HG02938 (cell line): ENCODE results near the gene CHKA.

Experiments used
- ATAC-seq: cut with Tn5 transposase; IDR thresholded peaks from one replicate; pipeline ENCODE4 v1.9.1; 2021; ENCODE audit warnings: mild to moderate bottlenecking, moderate library complexity; ENCODE audit not compliant: unreplicated experiment

Gene CHKA

DNA sequence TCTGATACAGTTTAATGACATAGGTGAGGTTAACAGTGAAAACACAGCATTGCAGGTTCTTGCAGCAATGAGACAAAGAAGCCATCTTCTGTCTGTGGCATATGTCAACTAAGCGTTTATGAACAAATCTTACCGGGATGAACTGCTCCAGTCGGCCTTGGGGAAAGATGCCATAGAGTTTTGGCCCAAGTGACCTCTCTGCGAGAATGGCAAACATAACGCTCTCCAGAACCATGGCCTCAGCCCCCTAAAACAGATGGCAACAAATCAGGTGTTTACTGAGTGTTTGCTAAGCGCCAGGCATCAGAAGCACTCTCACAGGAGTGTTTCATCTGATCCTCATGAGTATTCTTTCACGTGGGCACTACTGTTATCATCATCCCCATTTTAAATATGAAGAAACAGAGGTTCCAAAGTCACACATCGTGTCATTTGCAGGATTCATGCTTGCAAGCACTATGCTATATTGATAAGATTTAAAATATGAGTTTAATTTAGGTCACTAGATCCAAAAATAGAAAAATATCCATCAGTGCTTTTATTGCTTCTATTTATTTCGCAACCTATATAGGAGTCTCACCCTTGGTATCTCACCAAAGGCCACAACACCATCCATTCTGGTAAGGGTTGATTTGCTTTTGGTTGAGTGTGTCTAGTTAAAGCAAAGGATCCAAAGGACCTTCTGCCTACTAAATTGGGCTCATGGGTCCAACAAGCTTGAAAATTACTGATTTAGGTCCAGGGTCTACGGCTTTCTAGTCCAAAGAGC is 46.4 kb downstream of the CHKA start:
- no peak for ATAC-seq

DNA sequence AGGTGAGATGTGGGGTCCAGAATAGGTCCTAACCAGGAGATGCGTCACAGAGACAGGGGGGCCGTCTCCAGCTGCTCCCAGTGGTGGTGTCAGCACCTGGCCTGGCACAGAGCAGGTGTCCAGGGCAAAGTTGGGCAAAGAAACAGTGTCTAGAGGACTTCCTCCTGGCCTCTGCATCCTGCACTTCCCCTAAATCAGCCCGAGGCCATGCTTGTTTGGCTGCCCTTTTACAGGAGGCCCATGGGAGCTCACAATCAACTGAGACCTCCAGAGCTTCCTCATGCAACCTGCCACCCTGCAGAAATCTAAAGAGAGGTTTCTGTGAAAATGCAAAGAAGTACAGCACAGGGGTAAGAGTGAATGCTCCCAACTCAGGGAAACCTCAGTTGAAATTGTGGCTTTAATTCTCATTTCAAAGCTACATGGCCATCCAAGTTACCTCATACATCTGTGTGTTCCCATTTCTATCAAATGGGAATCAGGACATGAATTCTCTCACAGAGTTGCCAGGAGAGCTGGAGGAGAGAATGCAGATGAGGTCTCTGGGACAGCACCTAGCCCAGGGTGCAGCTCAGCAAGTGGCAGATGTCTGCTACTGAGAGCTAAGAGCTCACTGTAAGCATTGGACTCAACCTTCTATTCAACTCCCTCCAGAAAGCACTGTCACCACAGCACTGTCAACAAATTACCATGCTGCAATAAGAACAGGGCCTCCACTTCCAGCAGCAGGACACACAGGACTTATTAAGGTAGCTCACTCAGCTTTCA is 49.7 kb downstream of the CHKA start:
- ATAC-seq: no peak

DNA sequence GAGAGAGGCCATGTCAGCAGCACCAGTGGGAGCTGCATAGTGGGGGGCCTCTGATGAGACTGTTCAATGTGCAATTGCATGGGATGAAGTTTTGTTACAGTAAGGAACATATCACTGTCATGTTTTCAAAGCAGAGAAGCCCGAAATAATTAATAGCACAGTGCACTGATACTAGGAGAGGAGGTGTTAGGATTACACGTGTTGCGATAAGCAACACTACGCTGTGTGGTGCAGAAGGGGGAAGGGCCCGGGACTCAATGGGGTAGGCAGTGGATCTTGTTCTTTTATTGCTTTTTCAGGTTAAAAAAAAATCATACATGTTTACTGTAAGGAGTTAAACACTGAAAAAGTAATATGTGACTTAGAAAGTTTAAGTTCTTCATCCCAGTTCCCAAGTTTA is 53.2 kb downstream of the CHKA start:
- ATAC-seq: no peak

DNA sequence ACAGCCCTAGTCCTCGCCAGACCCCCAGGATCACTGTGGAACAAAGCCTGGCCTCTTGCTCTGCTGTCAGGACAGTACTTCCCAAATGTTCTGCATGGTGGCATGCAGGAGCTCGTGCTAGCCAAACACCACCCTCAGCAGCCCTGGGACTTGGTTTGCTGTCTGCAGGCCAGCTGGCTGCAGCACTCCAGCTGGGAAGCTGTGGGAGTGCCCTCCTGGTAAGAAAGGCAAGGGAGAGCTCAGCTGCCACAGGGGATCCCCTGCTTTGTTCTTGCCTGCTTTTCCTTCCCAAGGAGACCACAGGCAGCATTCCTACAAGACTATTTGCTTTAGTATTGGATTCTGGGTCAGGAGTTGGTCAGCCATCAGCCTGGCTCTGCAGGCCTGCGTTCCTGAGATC is 54.4 kb downstream of the CHKA start:
- no peak for ATAC-seq

DNA sequence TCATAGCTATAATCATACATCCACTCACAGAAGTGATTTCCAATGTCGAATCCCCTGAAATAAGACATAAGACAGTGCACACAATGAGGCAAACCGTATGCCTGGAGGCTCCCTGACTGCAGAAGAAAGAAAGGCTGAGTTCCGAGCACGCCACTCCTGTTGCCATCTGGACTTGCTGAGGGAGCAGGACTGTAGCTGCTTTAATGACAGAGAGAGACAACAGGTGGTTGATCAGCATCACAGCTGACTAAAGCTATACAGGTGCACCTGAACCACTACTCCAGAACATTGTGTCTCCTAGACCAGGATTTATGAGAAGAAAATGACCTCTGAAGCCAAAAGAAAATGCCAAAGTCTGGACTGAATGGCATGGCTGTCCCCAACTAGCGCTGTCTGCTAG is 55.3 kb downstream of the CHKA start:
- ATAC-seq: no peak

DNA sequence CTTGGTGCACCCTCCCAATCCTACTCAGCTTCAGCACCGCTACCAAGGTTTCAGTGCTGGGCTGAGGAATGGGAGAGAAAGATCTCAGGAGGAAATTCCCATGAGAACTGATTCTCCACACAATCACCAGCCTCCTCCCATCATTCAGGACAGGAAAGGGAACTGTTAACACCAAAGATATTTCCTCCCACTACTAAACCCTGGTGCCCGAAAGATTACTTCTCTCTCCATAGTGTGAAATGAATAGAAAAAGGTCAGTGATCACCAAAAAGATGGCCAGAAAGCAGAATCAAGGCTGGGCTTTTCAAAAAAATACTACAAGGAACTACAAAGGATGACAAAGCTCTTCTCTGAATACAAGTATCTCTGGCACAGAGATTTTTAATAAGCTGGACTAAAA is 56.3 kb downstream of the CHKA start:
- ATAC-seq: no peak

DNA sequence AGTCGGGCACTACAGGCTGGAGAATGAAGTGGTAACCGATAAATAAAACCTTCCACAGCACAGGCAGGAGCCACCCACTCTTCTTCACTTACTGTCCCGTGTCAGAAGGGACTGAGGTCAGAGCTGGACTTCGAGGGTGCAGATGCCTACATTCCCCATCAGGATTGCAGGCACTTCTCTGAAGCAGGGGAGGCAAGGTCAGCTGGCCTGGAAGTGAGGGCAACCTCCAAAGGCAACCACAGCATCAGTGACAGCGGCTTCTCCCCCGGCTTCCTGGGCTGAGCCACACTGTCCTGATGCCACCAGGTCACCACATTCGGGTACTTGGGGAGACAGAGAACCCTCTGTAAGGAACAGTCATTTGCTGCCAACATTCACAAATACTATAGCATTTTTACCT is 59.7 kb downstream of the CHKA start:
- ATAC-seq: no peak

DNA sequence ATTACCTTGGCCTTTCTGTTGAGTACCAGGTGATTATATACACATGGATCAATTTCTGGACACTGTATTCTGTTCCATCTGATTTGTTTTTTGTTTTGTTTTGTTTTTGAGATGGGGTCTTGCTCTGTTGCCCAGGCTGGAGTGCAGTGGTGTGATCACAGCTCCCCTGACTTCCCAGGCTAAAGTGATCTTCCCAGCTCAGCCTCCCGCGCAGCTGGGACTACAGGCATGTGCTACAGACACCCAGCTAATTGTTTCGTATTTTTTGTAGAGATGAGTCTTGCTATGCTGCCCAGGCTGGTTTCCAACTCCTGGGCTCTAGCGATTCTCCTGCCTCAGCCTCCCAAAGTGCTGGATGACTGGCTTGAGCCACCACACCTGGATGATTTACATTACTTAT is 63.4 kb downstream of the CHKA start:
- ATAC-seq: no peak

DNA sequence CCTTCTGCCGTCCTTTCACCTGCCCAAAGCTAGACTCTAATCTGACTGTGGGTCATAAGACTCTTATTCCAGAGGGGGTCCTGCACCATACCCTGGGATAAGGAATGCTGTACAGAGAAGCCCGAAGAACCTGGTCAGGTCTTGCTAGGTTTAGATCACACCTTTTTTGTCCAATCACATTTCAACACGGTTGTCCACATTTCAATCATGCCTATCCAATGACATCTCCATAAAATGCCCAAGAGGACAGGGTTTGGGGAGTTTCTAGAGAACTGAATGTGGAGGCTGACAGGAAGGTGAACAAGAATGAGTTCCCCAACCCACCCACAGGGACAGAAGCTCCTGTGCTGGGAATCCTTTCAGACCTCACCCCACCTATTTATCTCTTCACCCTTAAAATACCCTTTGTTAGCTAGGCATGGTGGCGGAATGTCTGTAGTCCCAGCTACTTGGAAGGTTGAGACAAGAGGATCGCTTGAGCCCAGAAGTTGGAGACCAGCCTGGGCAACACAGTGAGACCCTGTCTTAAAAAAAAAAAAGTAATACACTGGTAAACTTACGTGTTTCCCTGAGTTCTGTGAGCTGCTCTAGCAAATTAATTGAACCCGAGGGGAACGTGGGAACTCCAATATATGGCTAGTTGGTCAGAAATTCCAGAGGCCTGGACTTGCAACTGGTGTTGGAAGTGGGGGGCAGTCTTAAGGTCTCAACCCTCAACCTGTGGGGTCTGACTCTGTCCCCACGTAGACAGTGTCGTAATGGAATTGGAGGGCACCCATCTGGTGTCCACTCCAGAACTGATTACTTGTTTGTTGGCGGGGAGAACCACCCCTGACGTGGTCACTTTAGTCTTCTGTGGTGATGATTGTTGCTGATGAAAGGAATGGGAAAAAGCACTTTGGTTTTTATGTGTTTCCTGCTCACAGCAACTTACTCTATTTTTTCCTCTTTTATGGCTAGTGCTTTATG is 64.6 kb downstream of the CHKA start:
- ATAC-seq: no peak

DNA sequence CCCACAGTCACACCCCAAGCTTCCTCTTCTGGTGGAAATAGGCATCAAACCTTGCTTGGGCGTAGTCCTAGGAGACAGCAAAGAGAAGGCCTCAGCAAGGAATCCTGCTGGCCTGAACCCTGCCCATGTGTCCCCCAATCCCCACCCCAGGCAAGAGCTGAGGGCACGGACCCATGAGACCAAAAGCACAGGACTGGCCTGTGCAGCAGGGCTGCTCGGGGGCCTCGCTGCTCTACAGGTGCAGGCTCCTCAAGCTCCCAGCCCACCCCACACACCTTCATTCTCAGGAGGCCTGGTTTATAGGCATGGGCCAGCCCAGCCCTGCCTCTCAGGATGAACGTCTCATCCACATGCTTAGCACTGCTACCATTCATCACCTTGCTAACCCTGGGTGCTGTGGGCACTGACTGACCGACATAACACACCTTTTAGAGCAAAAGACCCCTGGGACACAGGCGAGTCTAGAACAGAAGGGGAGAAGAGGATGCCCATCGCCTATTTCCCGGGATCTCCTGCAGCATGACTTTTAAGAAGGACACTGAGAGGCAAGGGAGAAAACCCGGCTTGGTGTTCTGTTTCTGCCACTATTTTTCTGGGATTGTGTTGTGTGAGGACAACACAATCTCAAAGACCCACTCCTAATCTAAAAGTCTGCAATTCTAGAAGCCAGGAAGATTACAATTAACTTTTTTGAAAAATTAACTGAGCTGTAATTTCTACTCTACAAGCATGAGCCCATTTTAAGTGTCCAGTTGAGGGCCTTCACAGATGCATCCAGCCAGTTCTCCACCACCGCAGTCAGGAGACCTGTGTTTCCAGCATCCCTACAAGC is 67.0 kb downstream of the CHKA start:
- ATAC-seq: no peak

DNA sequence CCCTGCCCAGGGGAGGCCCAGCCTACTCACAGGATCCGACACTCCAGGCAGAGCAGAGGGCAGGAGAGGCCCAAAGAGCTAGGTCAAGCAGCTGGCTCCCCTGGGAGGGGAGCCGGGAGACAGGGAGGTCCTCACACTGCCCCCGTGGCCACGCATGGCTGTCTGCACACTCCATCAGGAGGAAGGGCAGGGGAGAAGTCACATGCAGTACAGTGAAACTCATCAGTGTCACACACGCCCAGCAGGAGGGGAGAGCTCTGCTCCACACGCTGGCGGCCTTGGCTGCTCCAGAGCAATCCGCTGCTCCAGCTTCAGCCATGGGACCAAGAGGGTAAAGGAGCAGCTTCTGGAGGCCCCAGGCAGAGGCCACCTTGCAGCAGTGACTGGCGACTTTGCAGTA is 68.1 kb downstream of the CHKA start:
- ATAC-seq: no peak

DNA sequence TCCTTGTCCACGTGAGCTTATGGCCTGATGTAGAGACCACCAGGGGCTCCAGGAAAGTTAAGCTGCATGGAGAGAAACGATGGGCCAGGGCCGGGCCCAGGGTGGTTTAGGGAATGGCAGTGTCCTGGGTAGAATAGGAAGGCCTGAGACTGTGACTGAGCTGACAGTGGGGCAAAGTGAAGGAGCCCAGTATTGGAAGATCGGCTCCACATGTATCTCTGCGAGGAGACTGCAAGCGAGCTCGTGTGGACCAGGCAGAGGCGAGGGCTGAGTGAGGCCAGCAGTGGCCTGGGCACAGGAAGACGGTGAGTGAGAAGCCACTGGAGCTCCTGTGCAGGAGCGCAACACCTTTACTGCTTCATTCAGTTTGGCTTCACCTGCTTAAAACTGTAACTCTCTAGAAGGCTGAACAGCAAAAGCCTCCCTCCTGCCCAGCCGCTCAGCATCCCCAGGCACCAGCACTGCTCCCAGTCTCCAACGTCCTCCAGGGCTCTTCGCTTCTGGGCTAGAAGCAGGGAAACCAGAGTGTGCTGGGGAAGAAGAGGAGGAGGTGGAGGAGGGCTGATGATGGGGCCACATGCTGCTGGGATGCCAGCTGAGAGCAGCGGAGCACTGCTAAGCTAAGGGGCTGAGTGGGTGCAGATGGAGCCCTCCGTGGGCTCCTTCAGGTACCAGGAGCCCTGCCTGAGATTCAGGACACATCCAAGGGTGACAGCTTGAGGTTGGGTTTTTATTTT is 68.9 kb downstream of the CHKA start:
- no peak for ATAC-seq

DNA sequence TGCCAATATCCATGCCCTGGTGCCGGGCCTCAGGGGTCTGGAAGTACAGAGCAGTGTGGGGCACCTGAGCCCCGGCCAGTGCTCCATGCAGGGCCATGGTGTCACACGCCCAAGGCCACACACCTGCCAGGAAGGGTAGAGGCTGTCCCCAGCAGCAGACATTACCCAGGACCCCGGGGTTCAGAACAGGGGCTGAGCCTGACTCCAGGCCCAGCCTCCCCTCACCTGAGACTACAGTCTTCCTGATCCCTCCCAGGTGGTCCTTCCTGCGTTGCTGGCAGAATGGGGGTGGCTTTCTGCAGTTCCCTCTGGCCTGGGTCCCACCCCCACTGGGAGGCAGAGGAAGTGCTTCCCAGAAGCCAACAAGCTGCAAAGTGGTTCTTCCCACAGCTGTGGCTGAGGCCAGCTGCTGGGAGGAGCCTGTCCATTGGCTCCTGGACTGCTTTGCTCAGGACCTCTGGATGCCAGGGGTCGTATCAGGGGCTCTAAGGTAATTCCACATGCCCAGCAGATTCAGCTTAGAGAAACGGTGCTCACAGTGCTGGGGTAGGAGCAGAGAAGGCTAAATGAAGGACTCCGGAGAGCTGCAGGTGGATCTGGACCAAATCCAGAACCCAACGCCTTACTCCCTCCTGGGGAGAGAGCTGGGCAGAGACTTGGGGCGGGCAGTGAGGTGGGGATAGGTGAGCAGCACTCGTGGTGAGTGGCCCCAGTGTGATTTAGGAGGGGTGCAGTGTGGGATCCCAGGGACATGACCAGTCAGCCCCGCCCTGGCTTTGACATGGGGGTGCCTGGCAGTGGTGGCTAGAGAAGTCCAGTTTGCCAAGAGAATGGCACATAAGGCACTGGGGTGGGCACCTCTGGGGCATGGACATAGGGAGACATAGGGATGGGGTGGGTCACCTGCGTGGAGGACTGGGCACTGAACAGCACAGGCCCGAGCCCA is 69.7 kb downstream of the CHKA start:
- ATAC-seq: no peak

DNA sequence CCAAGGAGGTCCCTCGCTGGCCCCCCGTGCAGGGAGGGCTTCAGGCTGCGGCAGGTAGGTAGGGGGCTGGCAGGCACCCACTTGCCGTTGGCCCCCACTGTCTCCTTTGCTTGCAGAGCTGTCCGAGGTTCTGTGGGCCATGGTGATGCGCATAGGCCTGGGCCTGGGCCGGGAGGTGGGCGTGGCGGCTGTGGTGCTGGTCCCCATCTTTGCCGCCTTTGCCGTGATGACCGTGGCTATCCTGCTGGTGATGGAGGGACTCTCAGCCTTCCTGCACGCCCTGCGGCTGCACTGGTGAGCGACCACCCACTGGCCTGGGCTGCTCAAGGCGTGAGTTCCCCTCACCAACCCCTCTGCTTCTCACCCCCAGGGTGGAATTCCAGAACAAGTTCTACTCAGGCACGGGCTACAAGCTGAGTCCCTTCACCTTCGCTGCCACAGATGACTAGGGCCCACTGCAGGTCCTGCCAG is 70.8 kb downstream of the CHKA start:
- no peak for ATAC-seq

DNA sequence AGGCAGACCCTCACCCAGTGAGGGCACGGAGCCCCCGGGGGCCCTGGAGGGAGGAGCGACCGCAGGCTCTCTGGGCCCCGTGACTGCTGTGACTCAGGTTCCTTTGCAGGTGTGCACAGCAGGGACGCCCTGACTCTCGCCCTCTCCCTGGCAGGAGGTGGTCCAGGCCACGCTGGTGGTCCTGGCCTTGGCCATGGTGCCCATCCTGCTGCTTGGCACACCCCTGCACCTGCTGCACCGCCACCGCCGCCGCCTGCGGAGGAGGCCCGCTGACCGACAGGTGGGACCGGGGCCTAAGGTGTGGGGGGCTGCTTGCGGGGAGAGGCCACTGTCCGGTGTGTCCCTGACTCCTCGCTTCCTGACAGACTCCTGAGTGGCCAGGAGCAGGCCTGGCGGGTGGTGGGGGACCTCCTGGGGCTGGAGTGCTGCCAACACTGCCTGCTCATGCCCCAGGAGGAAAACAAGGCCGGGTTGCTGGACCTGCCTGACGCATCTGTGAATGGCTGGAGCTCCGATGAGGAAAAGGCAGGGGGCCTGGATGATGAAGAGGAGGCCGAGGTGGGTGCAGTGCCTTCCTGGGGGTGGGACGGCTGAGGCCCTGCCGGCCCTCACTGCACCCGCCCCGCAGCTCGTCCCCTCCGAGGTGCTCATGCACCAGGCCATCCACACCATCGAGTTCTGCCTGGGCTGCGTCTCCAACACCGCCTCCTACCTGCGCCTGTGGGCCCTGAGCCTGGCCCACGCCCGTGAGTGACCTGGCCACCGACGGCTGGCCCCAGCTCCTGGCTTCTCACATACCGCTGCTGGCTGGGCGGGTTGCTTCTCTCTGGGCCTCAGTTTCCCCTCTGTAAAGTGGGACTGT is 71.4 kb downstream of the CHKA start:
- ATAC-seq: no peak

DNA sequence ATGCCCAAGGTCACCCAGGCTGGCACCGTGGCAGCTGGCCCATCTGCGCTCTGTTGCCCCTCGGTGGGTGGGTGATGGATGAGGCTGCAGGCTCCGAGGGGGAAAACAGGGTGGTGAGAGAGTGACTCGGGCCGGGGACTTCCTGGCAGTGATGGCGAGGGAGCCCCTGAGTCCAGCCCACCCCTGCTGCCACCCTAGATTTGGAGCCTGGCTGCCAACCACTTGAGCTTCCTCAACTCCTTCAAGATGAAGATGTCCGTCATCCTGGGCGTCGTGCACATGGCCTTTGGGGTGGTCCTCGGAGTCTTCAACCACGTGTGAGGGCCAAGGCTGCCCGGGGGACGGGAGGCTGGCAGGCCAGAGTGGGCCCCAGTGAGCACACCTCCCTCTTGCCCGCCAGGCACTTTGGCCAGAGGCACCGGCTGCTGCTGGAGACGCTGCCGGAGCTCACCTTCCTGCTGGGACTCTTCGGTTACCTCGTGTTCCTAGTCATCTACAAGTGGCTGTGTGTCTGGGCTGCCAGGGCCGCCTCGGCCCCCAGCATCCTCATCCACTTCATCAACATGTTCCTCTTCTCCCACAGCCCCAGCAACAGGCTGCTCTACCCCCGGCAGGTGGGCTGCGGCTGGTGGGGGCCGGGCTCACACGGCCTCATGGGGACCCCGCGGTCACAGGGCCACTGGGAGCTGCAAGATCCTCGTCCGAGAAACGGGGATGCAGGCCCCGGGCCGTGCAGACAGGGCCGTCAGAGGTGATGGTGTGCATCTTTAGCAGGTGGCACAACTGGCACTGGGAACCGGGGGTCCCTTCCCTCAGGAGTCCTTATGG is 72.3 kb downstream of the CHKA start:
- no peak for ATAC-seq
